Measurements from ENCODE around the gene PCBP1. TPM values are rescaled to one million over a fixed set of nuclear protein-coding genes. Genes with fewer than 3 reads are reported as not detected.

PCBP1 gene
- total and polyA plus RNA-seq, 9 of the 15 experiments (the other 6 are each of a cell fraction or from before 2014, with no cell fraction given), result 19.2 to 407 (median 78.1) TPM

DNA sequence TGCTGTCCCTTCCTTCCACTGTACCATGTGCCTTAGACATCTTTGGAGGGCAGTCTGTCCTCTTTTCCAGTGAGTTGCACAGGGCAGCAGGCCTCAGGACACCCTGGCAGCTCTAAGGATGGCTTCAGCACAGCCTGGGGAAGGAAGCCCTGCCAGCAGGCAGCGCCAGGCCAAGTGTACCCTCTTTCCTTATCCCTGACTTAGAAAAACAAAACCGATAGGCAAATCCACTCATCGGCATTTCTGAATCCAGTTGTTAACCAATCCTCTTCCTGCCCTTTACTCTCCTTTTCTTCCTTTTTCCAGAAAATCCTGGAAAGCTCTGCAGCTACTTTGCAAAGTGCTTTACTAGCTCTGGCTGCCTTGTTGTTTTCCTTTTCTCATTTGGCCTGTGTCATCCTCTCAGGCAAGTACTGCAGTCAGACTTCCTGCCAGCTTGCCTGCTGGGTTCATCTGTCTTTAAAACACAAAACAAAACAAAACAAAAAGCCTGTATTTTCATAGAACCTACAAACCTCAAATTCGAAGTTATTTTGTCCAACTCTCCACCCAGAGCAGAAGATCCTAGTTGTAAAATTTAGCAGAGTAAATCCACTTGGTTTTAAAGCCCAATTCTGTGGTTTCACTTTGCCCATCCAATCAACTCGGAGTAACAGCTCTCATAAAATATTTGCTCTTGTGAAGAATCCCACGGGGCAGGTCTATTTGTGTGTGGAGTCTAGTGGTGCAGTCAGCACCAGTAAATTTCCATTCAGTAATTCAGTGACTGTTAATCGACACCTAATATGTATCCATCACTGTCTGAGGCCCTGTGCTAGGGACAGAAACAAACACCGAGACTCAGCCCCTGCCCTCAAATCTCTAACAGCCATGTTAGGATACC is 45.2 kb downstream of the PCBP1 start (continued):
- TF ChIP-seq NCOA1 (IDR thresholded peaks at IDR 0.05; ENCODE audit: low read depth) (no peak), ZNF165 (CRISPR knock-in tag; IDR thresholded peaks at IDR 0.05; ENCODE audit: borderline replicate concordance) (no peak), FOXK2 (conservative IDR thresholded peaks at IDR 0.05 in 1 of 2, IDR thresholded peaks at IDR 0.05 in 1 of 2; ENCODE audit: low read depth in 2 of 2) (peak; percentile 81), ZNF586 (CRISPR knock-in tag; conservative IDR thresholded peaks at IDR 0.05) (no peak), IRF2 (CRISPR knock-in tag; IDR thresholded peaks at IDR 0.05) (no peak), SREBF2 (CRISPR knock-in tag; IDR thresholded peaks at IDR 0.05) (no peak), ZNF280A (IDR thresholded peaks at IDR 0.05; ENCODE audit: low read depth, partially characterized antibody) (no peak), NFYB (IDR thresholded peaks at IDR 0.05; ENCODE audit: extremely low read depth, insufficient read length) (no peak), HINFP (tag; conservative IDR thresholded peaks at IDR 0.05; ENCODE audit: low read depth) (no peak), SMAD3 (CRISPR knock-in tag; conservative IDR thresholded peaks at IDR 0.05) (no peak), SAFB (IDR thresholded peaks at IDR 0.05; ENCODE audit: borderline replicate concordance, low read depth, low read length) (no peak), SRF (CRISPR knock-in tag; IDR thresholded peaks at IDR 0.05) (no peak), TAF1 (IDR thresholded peaks at IDR 0.05; ENCODE audit: control insufficient read depth, extremely low read depth, insufficient read depth, low read length, severe bottlenecking) (peak; percentile 49), ZNF143 (CRISPR knock-in tag; IDR thresholded peaks at IDR 0.05) (no peak), MYNN (IDR thresholded peaks at IDR 0.05) (no peak), MYNN (CRISPR knock-in tag; IDR thresholded peaks at IDR 0.05) (no peak), ZNF274 (IDR thresholded peaks at IDR 0.05; ENCODE audit: borderline replicate concordance, low read depth, low read length) (no peak), ZNF695 (CRISPR knock-in tag; IDR thresholded peaks at IDR 0.05) (no peak), HNRNPK (IDR thresholded peaks at IDR 0.05; ENCODE audit: low read depth, low read length, poor library complexity, severe bottlenecking) (no peak), HDAC6 (IDR thresholded peaks at IDR 0.05; ENCODE audit: low read depth, low read length) (no peak), ZKSCAN8 (CRISPR knock-in tag; IDR thresholded peaks at IDR 0.05) (no peak)
- TF ChIP-seq, protein P1, sequence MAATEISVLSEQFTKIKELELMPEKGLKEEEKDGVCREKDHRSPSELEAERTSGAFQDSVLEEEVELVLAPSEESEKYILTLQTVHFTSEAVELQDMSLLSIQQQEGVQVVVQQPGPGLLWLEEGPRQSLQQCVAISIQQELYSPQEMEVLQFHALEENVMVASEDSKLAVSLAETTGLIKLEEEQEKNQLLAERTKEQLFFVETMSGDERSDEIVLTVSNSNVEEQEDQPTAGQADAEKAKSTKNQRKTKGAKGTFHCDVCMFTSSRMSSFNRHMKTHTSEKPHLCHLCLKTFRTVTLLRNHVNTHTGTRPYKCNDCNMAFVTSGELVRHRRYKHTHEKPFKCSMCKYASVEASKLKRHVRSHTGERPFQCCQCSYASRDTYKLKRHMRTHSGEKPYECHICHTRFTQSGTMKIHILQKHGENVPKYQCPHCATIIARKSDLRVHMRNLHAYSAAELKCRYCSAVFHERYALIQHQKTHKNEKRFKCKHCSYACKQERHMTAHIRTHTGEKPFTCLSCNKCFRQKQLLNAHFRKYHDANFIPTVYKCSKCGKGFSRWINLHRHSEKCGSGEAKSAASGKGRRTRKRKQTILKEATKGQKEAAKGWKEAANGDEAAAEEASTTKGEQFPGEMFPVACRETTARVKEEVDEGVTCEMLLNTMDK (IDR thresholded peaks at IDR 0.05; ENCODE audit: borderline replicate concordance, insufficient read depth, low read depth, low read length, poor library complexity, severe bottlenecking), result no peak

Measured in K562 (cell line).